Spleen (tissue), 11 donors: ENCODE measurements around the gene OBSCN. TPM values are rescaled to one million over a fixed set of nuclear protein-coding genes. Genes with fewer than 3 reads are reported as not detected.

Source experiments
- DNase-seq: peaks from one replicate; pipeline ENCODE4 v3.0.0-alpha.2; 2020
- H3K27ac ChIP-seq, 8 donors: fragments of 200-600 bp; sonication (generic) in 7 of 8; 1 replicate in 4 of 8; 2 replicates in 4 of 8; pipeline versions ENCODE4 v1.5.0 to v1.8.0; 2016 to 2021; ENCODE audit warnings: inconsistent platforms in 4 of 8, mild to moderate bottlenecking in 4 of 8, moderate library complexity in 1 of 8
- H3K27me3 ChIP-seq, 7 donors: fragments of 200-600 bp; sonication (generic) in 6 of 7; replicated peaks in 1 of 7; 1 replicate in 4 of 7; 2 replicates in 3 of 7; pipeline versions ENCODE4 v1.5.0 to v1.8.0; 2016 to 2021; ENCODE audit warnings: inconsistent platforms in 3 of 7, mild to moderate bottlenecking in 1 of 7
- H3K36me3 ChIP-seq, 6 donors: fragments of 200-600 bp; sonication (generic) in 5 of 6; 1 replicate in 4 of 6; 2 replicates in 2 of 6; pipeline versions ENCODE4 v1.5.0 to v1.8.0; 2016 to 2021; ENCODE audit warnings: inconsistent platforms in 2 of 6
- H3K4me1 ChIP-seq, 6 donors: fragments of 200-600 bp; sonication (generic) in 5 of 6; 1 replicate in 3 of 6; 2 replicates in 3 of 6; pipeline versions ENCODE4 v1.5.0 to v1.8.0; 2016 to 2021; ENCODE audit warnings: inconsistent platforms in 3 of 6
- H3K4me3 ChIP-seq, 8 donors: fragments of 200-600 bp; sonication (generic) in 7 of 8; 1 replicate in 4 of 8; 2 replicates in 4 of 8; pipeline versions ENCODE4 v1.5.0 to v1.8.0; 2016 to 2021; ENCODE audit warnings: inconsistent platforms in 4 of 8, mild to moderate bottlenecking in 4 of 8, moderate library complexity in 2 of 8
- H3K9me3 ChIP-seq, 8 donors: fragments of 200-600 bp; sonication (generic) in 7 of 8; 1 replicate in 4 of 8; 2 replicates in 4 of 8; pipeline versions ENCODE4 v1.5.0 to v1.8.0; 2016 to 2021; ENCODE audit warnings: inconsistent platforms in 4 of 8
- CTCF ChIP-seq, 11 experiments: fragments of 200-600 bp in 7 of 11; fragments of 450-650 bp in 4 of 11; sonication (generic) in 4 of 11; IDR thresholded peaks in 8 of 11; conservative IDR thresholded peaks in 3 of 11; 1 replicate in 7 of 11; 2 replicates in 4 of 11; pipeline versions ENCODE4 v1.4.0 to v1.8.0; 2016 to 2021; ENCODE audit warnings: antibody characterized with exemption in 11 of 11, inconsistent platforms in 4 of 11, mild to moderate bottlenecking in 1 of 11
- POLR2A ChIP-seq, 3 donors: fragments of 450-650 bp; IDR thresholded peaks; one replicate each; pipeline ENCODE4 v1.5.1; 2017; ENCODE audit warnings: antibody characterized with exemption in 3 of 3, mild to moderate bottlenecking in 1 of 3
- POLR2AphosphoS5 ChIP-seq, 3 donors: sonication (generic); formaldehyde crosslinking; IDR thresholded peaks; one replicate each; pipeline ENCODE4 v1.5.1; 2017; ENCODE audit warnings: antibody characterized with exemption in 3 of 3
- WGBS, 5 donors: extraction: QIAGEN DNeasy Blood & Tissue Kit in 3 of 5; methylation state at CpG; one replicate each; pipeline versions ENCODE4 v1.1.5 to v1.1.7; 2013 to 2018; 5-methylcytosine and 5-hydroxymethylcytosine counted together
- intact Hi-C: fragments of 100-400 bp; cut with DNase I; formaldehyde crosslinking; loops from one replicate; pipeline ENCODE4 v1.15.0; 2023; ENCODE audit warnings: low total_unique reads
- polyA plus RNA-seq, 3 donors: library from polyadenylated mRNA; stranded (reverse); fragments of 200-250 nt; gene quantifications; one replicate each; pipeline ENCODE4 v1.2.1, GENCODE V29; 2013
- total RNA-seq, 7 donors: library from RNA; depleted of rRNA in 3 of 7; stranded (reverse); fragments of >200 nt in 3 of 7; fragmentation: NEBNext Ultra II Directional in 4 of 7; extraction: Animal tissue kit (Norgen Biotek cat#: 25700) in 4 of 7; gene quantifications; one replicate each; pipeline versions ENCODE4 v1.1.0 to v1.2.1, GENCODE V29; 2016 to 2021
- donor health status: healthy with polysubstance abuse.
- donor health status: DM: no; HTN: no; CAD: no; lungs with moderate emphysema.
- donor health status: DM: no; HTN: no; CAD: no.
- donor health status: Bipolar disorder and iron deficiency.
- donor health status: healthy.
- donor health status: DM: no; HTN: no; CAD: no.
- donor health status: DM: yes; HTN: yes; CAD: no.

Gene OBSCN
- total and polyA plus RNA-seq, 10 donors: 12.6 to 71.7 (median 41.9) TPM

- intact Hi-C loops: no loop called here
- Histone ChIP-seq H3K36me3 (peaks cover 3 to 42% (median 14%) of the 10 kb centered on the region in 6 donors), H3K4me3 (no peak overlapping the region), H3K27me3 (no peaks in the 10 kb centered on the region), H3K4me1 (no peaks in the 10 kb centered on the region), H3K9me3 (peaks cover 9 to 44% (median 31%) of the 10 kb centered on the region in 8 donors), H3K27ac (no peak overlapping the region)
- no peak for TF ChIP-seq POLR2A (IDR thresholded peaks at IDR 0.05)
- TF ChIP-seq CTCF (IDR thresholded peaks at IDR 0.05 in 8 of 11, conservative IDR thresholded peaks at IDR 0.05 in 3 of 11): no peak
- TF ChIP-seq POLR2AphosphoS5 (IDR thresholded peaks at IDR 0.05): no peak
- 63 to 99% (median 86%) methylated on average over 3 of the region's 3 CpGs for WGBS, 5 donors
- no peak for DNase-seq
These were observed 30.6 kb downstream of the OBSCN start for GRCh38 chr1:228238461-228238860.

GRCh38 chr1:228240411-228241240, 32.8 kb downstream of the OBSCN start:
- TF ChIP-seq POLR2AphosphoS5 (IDR thresholded peaks at IDR 0.05): no peak
- TF ChIP-seq POLR2A (IDR thresholded peaks at IDR 0.05): no peak
- no peak for TF ChIP-seq CTCF (IDR thresholded peaks at IDR 0.05 in 8 of 11, conservative IDR thresholded peaks at IDR 0.05 in 3 of 11)
- no peak for DNase-seq
- H3K27ac ChIP-seq: no peak overlapping the region
- peaks cover 9 to 62% (median 52%) of the 10 kb centered on the region in 8 donors for H3K9me3 ChIP-seq
- no peak overlapping the region for H3K4me3 ChIP-seq
- intact Hi-C loops: no loop called here
- H3K27me3 ChIP-seq: no peaks in the 10 kb centered on the region
- WGBS, 5 donors: 85 to 89% (median 88%) methylated on average over 13 of the region's 13 CpGs
- H3K36me3 ChIP-seq: peaks cover 4 to 63% (median 34%) of the 10 kb centered on the region in 6 donors
- no peaks in the 10 kb centered on the region for H3K4me1 ChIP-seq

- no peak overlapping the region for H3K4me3 ChIP-seq
- no peaks in the 10 kb centered on the region for H3K4me1 ChIP-seq
- whole genome bisulfite sequencing, 5 donors: 90 to 97% (median 93%) methylated on average over 2 of the region's 2 CpGs
- intact Hi-C loops: no loop called here
- TF ChIP-seq CTCF (IDR thresholded peaks at IDR 0.05 in 8 of 11, conservative IDR thresholded peaks at IDR 0.05 in 3 of 11) (no peak), POLR2AphosphoS5 (IDR thresholded peaks at IDR 0.05) (no peak), POLR2A (IDR thresholded peaks at IDR 0.05) (no peak)
- no peak overlapping the region for H3K27ac ChIP-seq
- DNase-seq: no peak
- H3K27me3 ChIP-seq: no peaks in the 10 kb centered on the region
- H3K9me3 ChIP-seq: peaks cover 9 to 65% (median 57%) of the 10 kb centered on the region in 8 donors
- peaks cover 7 to 70% (median 40%) of the 10 kb centered on the region in 6 donors for H3K36me3 ChIP-seq
These were observed 33.4 kb downstream of the OBSCN start for GRCh38 chr1:228241259-228241658.

- intact Hi-C loops: no loop called here
- H3K9me3 ChIP-seq: peaks cover 9 to 69% (median 63%) of the 10 kb centered on the region in 8 donors
- peaks cover 14 to 80% (median 46%) of the 10 kb centered on the region in 6 donors for H3K36me3 ChIP-seq
- no peak overlapping the region for H3K4me3 ChIP-seq
- H3K27ac ChIP-seq: no peak overlapping the region
- H3K27me3 ChIP-seq: no peaks in the 10 kb centered on the region
- DNase-seq: no peak
- H3K4me1 ChIP-seq: no peaks in the 10 kb centered on the region
- TF ChIP-seq CTCF (IDR thresholded peaks at IDR 0.05 in 8 of 11, conservative IDR thresholded peaks at IDR 0.05 in 3 of 11) (no peak), POLR2AphosphoS5 (IDR thresholded peaks at IDR 0.05) (no peak), POLR2A (IDR thresholded peaks at IDR 0.05) (no peak)
These were observed 34.6 kb downstream of the OBSCN start for GRCh38 chr1:228242409-228242808.
